Thyroid gland (tissue), 4 donors: ENCODE results near the gene COL19A1.

Experiments
- POLR2A ChIP-seq, 2 donors: fragments of 450-650 bp; IDR thresholded peaks; one replicate each; pipeline ENCODE4 v1.6.1; 2017; ENCODE audit warnings: antibody characterized with exemption in 2 of 2, mild to moderate bottlenecking in 2 of 2, moderate library complexity in 1 of 2
- TF ChIP-seq, protein P1 (sequence below), 6 experiments: fragments of 200-600 bp in 3 of 6; fragments of 450-650 bp in 3 of 6; sonication (generic) in 3 of 6; IDR thresholded peaks; one replicate each; pipeline ENCODE4 v1.5.1; 2016 to 2019; ENCODE audit warnings: antibody characterized with exemption in 6 of 6, mild to moderate bottlenecking in 2 of 6, inconsistent platforms in 1 of 6, moderate library complexity in 1 of 6

DNA sequence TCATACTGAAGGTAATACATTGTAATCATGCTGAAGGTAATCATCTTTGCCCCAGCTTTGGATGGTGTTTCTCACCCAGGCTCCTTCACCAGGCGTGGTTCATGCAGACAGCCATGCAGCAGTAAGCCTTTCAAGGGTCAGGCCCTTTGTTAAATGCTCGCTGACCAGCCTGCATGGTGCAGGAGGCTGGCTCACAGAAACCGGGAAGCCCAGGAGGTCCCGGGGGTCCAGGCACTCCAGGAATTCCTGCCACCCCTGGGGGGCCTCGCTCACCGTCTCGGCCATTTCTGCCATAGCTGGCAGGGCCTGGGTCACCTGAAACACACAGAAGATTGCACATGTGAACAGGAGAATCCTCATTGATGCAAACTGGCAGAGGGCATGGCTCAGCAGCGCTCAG lies 350.4 kb downstream of the COL19A1 start:
- TF ChIP-seq POLR2A (IDR thresholded peaks at IDR 0.05): no peak
- TF ChIP-seq, protein P1, sequence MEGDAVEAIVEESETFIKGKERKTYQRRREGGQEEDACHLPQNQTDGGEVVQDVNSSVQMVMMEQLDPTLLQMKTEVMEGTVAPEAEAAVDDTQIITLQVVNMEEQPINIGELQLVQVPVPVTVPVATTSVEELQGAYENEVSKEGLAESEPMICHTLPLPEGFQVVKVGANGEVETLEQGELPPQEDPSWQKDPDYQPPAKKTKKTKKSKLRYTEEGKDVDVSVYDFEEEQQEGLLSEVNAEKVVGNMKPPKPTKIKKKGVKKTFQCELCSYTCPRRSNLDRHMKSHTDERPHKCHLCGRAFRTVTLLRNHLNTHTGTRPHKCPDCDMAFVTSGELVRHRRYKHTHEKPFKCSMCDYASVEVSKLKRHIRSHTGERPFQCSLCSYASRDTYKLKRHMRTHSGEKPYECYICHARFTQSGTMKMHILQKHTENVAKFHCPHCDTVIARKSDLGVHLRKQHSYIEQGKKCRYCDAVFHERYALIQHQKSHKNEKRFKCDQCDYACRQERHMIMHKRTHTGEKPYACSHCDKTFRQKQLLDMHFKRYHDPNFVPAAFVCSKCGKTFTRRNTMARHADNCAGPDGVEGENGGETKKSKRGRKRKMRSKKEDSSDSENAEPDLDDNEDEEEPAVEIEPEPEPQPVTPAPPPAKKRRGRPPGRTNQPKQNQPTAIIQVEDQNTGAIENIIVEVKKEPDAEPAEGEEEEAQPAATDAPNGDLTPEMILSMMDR (IDR thresholded peaks at IDR 0.05): no peak
